Keratinocyte (primary cell): ENCODE data around the gene IRF9. TPM values are rescaled to one million over a fixed set of nuclear protein-coding genes. Genes with fewer than 3 reads are reported as not detected.

Source experiments
- DNase-seq: peaks from one replicate; pipeline ENCODE4 v3.0.0-alpha.2; 2011; ENCODE audit warnings: low read depth, missing footprints, low spot score
- FAIRE-seq: peaks from 2 replicates; lab custom pipeline; 2011; peaks lifted over from hg19 to GRCh38; lab: Jason Lieb, UNC
- H2AFZ ChIP-seq: 2 replicates; pipeline ENCODE4 v1.6.0; 2012; ENCODE audit warnings: low read length, control low read depth, inconsistent platforms; ENCODE audit not compliant: control insufficient read depth
- H3K27ac ChIP-seq: 2 replicates; pipeline ENCODE4 v1.5.1; 2011; ENCODE audit warnings: low read length; ENCODE audit not compliant: control insufficient read depth, insufficient read depth
- H3K27me3 ChIP-seq: 3 replicates; pipeline ENCODE4 v1.6.0; 2011; ENCODE audit warnings: low read length; ENCODE audit not compliant: control insufficient read depth, insufficient read depth; ENCODE audit errors: extremely low read depth
- H3K36me3 ChIP-seq, 2 experiments: 2 replicates in 1 of 2; 3 replicates in 1 of 2; pipeline ENCODE4 v1.5.1; 2011; ENCODE audit warnings: low read length in 2 of 2, mild to moderate bottlenecking in 1 of 2; ENCODE audit not compliant: control insufficient read depth in 2 of 2, insufficient read depth in 2 of 2; ENCODE audit errors: extremely low read depth in 1 of 2
- H3K4me1 ChIP-seq: 3 replicates; pipeline ENCODE4 v1.5.1; 2011; ENCODE audit warnings: low read length; ENCODE audit not compliant: control insufficient read depth, insufficient read depth; ENCODE audit errors: extremely low read depth
- H3K4me2 ChIP-seq: 3 replicates; pipeline ENCODE4 v1.6.0; 2011; ENCODE audit warnings: low read depth, low read length; ENCODE audit not compliant: control insufficient read depth, insufficient read depth; ENCODE audit errors: extremely low read depth
- H3K4me3 ChIP-seq, 3 experiments: fragments of 200-600 bp in 1 of 3; sonication (generic) in 1 of 3; 2 replicates in 2 of 3; 3 replicates in 1 of 3; pipeline ENCODE4 v1.5.1; 2011 to 2016; ENCODE audit warnings: low read length in 3 of 3, mild to moderate bottlenecking in 3 of 3, control low read depth in 2 of 3, inconsistent platforms in 1 of 3, low read depth in 1 of 3, mixed read lengths in 1 of 3, mixed run types in 1 of 3, moderate library complexity in 1 of 3; ENCODE audit not compliant: control insufficient read depth in 2 of 3, insufficient read depth in 2 of 3; ENCODE audit errors: extremely low read depth in 1 of 3
- H3K79me2 ChIP-seq: 2 replicates; pipeline ENCODE4 v1.6.0; 2012; ENCODE audit warnings: low read length; ENCODE audit not compliant: control insufficient read depth, insufficient read depth
- H3K9ac ChIP-seq: 3 replicates; pipeline ENCODE4 v1.6.0; 2011; ENCODE audit warnings: low read length; ENCODE audit not compliant: control insufficient read depth, insufficient read depth; ENCODE audit errors: extremely low read depth
- H3K9me1 ChIP-seq: 3 replicates; pipeline ENCODE4 v1.6.0; 2011; ENCODE audit warnings: low read length; ENCODE audit not compliant: control insufficient read depth, insufficient read depth; ENCODE audit errors: extremely low read depth
- H3K9me3 ChIP-seq: 2 replicates; pipeline ENCODE4 v1.5.1; 2012; ENCODE audit warnings: low read depth, low read length; ENCODE audit not compliant: control insufficient read depth
- H4K20me1 ChIP-seq: 3 replicates; pipeline ENCODE4 v1.6.0; 2011; ENCODE audit warnings: low read length; ENCODE audit not compliant: control insufficient read depth, insufficient read depth; ENCODE audit errors: extremely low read depth
- EZH2 ChIP-seq: IDR thresholded peaks from one replicate; pipeline ENCODE4 v1.6.1; 2012; ENCODE audit warnings: inconsistent platforms, mild to moderate bottlenecking, low read length, moderate library complexity
- dilution Hi-C: fragments of 300-500 bp; cut with MboI; formaldehyde crosslinking; loops from one replicate; pipeline ENCODE4 v1.7.0; 2020; ENCODE audit warnings: low sequenced_read_pairs; ENCODE audit not compliant: extremely low pct_ligation_motif_present
- polyA plus RNA-seq, 5 experiments: library from polyadenylated mRNA; depleted of rRNA in 3 of 5; stranded (reverse) in 3 of 5; stranded (forward) in 1 of 5; unstranded in 1 of 5; fragments of >200 nt; gene quantifications; 1 replicate in 1 of 5; 2 replicates in 3 of 5; 3 replicates in 1 of 5; pipeline versions ENCODE4 v1.2.1 to v1.2.3, GENCODE V29; 2011 to 2012; ENCODE audit warnings: missing spikeins in 2 of 5, low read depth in 1 of 5, low replicate concordance in 1 of 5
- TF ChIP-seq, protein P1 (sequence below), 3 experiments: IDR thresholded peaks in 1 of 3; conservative IDR thresholded peaks in 1 of 3; optimal IDR thresholded peaks in 1 of 3; 2 replicates in 2 of 3; 3 replicates in 1 of 3; pipeline versions ENCODE3 to v1.5.1; 2011; ENCODE audit warnings: low read length in 3 of 3, mild to moderate bottlenecking in 3 of 3, moderate library complexity in 2 of 3, control low read depth in 1 of 3, inconsistent platforms in 1 of 3; ENCODE audit not compliant: insufficient read depth in 2 of 3; ENCODE audit errors: extremely low read depth in 1 of 3

Gene IRF9
- polyA plus RNA-seq, 1 donor (not counting 4 experiments of a cell fraction or from before 2014, with no cell fraction given), result 117 TPM

- dilution Hi-C loops, result no loop called here
- H3K27ac ChIP-seq, result peak within 1 kb of the TSS; percentile 97
- peaks cover 8% of the 10 kb centered on the region for H3K79me2 ChIP-seq
- H3K9me1 ChIP-seq, result no peaks in the 10 kb centered on the region
- peaks cover 9 to 22% of the 10 kb centered on the region in 2 experiments for H3K36me3 ChIP-seq
- TF ChIP-seq, protein P1, sequence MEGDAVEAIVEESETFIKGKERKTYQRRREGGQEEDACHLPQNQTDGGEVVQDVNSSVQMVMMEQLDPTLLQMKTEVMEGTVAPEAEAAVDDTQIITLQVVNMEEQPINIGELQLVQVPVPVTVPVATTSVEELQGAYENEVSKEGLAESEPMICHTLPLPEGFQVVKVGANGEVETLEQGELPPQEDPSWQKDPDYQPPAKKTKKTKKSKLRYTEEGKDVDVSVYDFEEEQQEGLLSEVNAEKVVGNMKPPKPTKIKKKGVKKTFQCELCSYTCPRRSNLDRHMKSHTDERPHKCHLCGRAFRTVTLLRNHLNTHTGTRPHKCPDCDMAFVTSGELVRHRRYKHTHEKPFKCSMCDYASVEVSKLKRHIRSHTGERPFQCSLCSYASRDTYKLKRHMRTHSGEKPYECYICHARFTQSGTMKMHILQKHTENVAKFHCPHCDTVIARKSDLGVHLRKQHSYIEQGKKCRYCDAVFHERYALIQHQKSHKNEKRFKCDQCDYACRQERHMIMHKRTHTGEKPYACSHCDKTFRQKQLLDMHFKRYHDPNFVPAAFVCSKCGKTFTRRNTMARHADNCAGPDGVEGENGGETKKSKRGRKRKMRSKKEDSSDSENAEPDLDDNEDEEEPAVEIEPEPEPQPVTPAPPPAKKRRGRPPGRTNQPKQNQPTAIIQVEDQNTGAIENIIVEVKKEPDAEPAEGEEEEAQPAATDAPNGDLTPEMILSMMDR (optimal IDR thresholded peaks at IDR 0.05 in 1 of 3, IDR thresholded peaks at IDR 0.05 in 1 of 3, conservative IDR thresholded peaks at IDR 0.05 in 1 of 3; ENCODE audit: extremely low read depth in 1 of 3, insufficient read depth in 2 of 3, low read length in 3 of 3), result peak in 1 of 3 experiments; percentile 14
- TF ChIP-seq EZH2, result no peak
- peak within 1 kb of the TSS; percentile 90 for H3K4me2 ChIP-seq
- no peaks in the 10 kb centered on the region for H3K27me3 ChIP-seq
- H4K20me1 ChIP-seq, result no peaks in the 10 kb centered on the region
- H2AFZ ChIP-seq, result peak within 1 kb of the TSS; percentile 90
- H3K9me3 ChIP-seq, result no peaks in the 10 kb centered on the region
- peak within 1 kb of the TSS; percentile 97 for H3K9ac ChIP-seq
- peak; percentile 60 for FAIRE-seq
- DNase-seq, result peak; percentile 90
- H3K4me3 ChIP-seq, result peak within 1 kb of the TSS; percentile 59 to 85 (median 82)
- H3K4me1 ChIP-seq, result peaks cover 12% of the 10 kb centered on the region
These were observed 52.1 kb downstream of the IRF9 start, which contains the start of gene CHMP4A for GRCh38 chr14:24212924-24213865. Gene CHMP4A, minus strand, starts transcription at chr14:24213488. Its CDS starts 49 bp downstream, at chr14:24213439.

- Histone ChIP-seq H3K27ac (peak overlapping the region; percentile 97), H4K20me1 (no peaks in the 10 kb centered on the region), H3K4me1 (peaks cover 12% of the 10 kb centered on the region), H3K9me3 (no peaks in the 10 kb centered on the region), H3K9me1 (no peaks in the 10 kb centered on the region), H3K9ac (peak overlapping the region; percentile 97), H3K79me2 (peaks cover 12% of the 10 kb centered on the region), H2AFZ (peak overlapping the region; percentile 83), H3K36me3 (peaks cover 10 to 24% of the 10 kb centered on the region in 2 experiments), H3K27me3 (no peaks in the 10 kb centered on the region), H3K4me3 (peak overlapping the region; percentile 59 to 85 (median 82)), H3K4me2 (peak overlapping the region; percentile 90)
- TF ChIP-seq, protein P1 (optimal IDR thresholded peaks at IDR 0.05 in 1 of 3, IDR thresholded peaks at IDR 0.05 in 1 of 3, conservative IDR thresholded peaks at IDR 0.05 in 1 of 3; ENCODE audit: extremely low read depth in 1 of 3, insufficient read depth in 2 of 3, low read length in 3 of 3), result no peak
- TF ChIP-seq EZH2, result no peak
- DNase-seq, result no peak
- no peak for FAIRE-seq
- dilution Hi-C loops, result no loop called here
These were observed 53.0 kb downstream of the IRF9 start for GRCh38 chr14:24213866-24214662.
